HG02588 (cell line): ENCODE measurements around the gene GP1BA.

ENCODE experiments used
- ATAC-seq: cut with Tn5 transposase; IDR thresholded peaks from one replicate; pipeline ENCODE4 v1.9.1; 2021; ENCODE audit warnings: mild to moderate bottlenecking, moderate library complexity; ENCODE audit not compliant: unreplicated experiment

Gene GP1BA

DNA sequence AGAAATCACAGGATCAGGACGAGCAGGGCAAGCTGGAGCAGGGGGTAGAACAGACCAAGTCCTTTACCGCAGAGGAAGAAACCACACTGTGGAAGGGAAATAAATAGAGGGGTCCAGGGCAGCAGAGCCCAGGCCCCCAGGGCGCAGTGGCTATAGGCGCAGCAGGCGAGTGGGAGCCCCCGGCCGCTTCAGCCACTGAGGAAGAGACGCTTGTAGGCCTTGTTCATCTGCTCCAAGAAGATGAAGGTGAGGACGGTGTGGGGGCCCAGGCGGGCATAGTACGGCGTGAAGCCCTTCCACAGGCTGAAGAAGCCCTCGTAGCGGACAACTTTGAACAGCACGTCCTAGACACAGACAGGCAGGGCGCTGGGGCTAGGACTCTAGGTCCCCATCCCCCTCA lies 5.5 kb downstream of the GP1BA start:
- ATAC-seq, result no peak

DNA sequence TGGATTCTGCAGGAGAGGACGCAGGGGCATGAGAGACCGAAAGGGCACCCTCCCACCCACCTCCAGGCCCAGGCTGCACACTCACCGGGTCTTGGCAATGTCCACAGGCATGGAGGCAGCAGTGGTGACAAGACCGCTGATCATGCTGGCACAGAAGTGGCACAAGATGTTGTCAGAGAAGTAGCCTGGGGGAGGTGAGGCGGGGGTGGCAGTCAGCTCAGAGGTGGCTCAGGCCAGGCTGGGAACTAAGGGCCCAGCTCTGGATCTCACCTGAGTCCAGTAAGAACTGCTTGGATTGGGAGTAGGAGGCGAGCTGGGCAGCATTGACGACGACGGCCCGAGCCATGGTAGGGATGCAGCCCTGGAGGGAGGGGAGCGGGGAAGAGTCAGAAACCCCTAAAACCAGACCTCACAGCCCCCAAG lies 6.0 kb downstream of the GP1BA start:
- no peak for ATAC-seq

GRCh38 chr17:4938688-4939545 lies 6.8 kb downstream of the GP1BA start:
- no peak for ATAC-seq

DNA sequence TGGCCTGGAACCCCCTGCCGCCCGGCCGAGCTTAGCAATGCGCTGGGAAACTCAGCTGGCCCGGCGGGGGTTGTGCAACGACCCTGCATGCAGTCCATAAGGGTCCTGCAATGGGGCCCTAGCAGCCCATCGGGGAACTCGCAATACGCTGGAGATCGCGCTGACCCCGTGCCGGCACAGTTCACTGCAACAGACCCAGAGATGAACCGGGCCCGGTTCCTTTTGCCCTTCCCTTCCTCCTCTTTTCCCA lies 7.4 kb downstream of the GP1BA start:
- peak; percentile 14 for ATAC-seq

- peak; percentile 70 for ATAC-seq
Observed at GRCh38 chr17:4939796-4940554, 7.9 kb downstream of the GP1BA start, which contains the start of the genes RNF167 and SLC25A11. RNF167 (plus strand) TSS chr17:4940268; CDS start chr17:4940910, 642 bp downstream. SLC25A11 (minus strand) TSS chr17:4940046; CDS start chr17:4939910, 136 bp downstream.

GRCh38 chr17:4940555-4941318 lies 8.7 kb downstream of the GP1BA start:
- ATAC-seq, result peak; percentile 7

DNA sequence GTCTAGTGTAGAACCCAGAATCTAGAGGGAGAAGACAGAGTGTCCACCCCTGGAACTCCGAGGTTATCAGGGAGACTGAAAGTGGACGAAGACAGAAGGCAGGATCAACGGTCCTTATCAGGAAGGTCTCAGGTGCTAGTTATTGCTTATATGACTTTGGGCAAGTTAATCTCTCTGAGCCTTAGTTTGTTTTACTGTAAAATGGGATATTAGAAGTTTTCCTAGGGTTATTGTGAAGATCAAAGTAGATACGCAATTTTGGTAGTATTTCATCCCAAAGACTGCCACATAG lies 9.2 kb downstream of the GP1BA start:
- no peak for ATAC-seq

- no peak for ATAC-seq
Observed at GRCh38 chr17:4942760-4943508, 10.9 kb downstream of the GP1BA start.

- ATAC-seq, result no peak
Observed at GRCh38 chr17:4944163-4944553, 12.1 kb downstream of the GP1BA start.

DNA sequence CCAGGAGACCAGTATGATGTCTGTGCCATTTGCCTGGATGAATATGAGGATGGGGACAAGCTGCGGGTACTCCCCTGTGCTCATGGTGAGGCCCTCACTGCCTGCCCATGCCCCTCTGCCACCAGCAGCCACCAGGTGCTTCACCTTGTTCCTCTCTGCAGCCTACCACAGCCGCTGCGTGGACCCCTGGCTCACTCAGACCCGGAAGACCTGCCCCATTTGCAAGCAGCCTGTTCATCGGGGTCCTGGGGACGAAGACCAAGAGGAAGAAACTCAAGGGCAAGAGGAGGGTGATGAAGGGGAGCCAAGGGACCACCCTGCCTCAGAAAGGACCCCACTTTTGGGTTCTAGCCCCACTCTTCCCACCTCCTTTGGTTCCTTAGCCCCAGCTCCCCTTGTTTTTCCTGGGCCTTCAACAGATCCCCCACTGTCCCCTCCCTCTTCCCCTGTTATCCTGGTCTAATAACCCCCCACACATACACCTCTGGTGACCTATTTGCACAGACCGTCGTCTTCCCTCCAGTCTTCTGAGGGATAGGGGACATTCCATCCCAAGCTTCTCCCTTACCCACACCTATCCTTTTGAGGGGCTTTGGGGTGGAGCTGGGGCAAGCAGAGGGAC lies 12.6 kb downstream of the GP1BA start:
- no peak for ATAC-seq

DNA sequence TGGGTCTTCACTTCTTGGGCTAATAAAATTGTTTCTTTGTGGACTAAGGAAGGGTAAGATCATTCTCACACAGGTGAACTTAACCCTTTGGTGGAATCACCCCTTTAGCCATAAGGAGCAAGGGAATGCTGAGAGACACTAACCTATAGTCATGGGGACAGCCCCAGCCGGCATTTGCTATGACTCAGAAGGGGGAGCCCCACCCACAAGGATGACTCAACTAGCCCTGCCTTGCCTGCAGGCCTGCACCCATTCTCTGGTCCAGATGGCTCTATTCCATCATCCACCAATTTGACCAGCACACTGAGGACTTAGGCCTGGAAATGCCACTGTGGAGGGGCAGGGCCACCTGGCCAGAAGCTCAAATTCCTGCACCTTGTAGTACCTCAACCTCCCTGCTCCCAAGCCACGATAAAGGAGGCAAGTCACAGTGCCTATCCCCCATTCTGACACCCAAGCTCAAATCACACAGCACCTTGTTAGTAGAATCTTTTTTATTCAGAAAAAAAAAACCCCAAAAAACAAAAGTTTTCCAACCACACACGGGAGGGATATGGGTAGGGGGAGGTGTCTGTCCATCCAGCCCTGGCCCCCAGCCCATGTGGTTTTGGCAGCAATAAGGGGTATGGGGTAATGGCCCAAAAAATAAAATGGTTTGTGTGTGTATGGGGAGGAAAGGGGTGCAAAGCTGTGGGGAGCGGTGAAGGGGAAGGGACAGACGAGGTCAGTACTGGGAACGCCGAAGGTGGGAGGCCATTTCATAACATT lies 13.3 kb downstream of the GP1BA start:
- ATAC-seq, result no peak

- ATAC-seq, result no peak
Observed at GRCh38 chr17:4945944-4946280, 13.8 kb downstream of the GP1BA start.

DNA sequence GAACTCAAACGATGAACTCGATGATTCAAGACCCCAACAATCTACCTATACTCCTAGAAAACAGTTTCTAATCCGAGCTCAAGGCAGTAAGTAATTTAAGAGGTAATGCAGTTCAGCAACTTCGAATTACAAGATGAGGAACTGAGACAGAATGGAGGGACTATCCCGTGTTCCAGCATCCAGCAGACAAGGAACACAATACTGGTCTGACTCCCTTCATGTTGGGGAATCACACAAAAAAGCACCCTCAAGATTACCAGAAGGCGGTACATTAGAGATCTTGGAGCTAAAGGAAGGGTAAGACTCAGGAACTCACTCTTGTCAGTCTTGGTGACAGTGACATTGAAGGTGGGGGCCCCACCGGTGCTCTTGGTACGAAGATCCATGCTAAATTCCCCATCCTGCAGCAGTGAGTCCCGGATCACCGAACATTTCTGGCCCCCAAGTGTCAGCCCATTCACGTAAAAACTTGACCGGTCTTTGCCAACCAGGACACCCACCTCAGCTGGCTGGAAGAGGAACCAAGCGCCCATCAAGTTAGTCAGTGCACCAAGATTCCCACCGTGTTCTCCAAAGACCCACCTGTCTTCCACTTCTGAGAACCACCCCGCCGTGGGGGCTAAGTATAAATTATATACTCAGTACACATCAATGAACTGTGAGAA lies 14.4 kb downstream of the GP1BA start:
- no peak for ATAC-seq

DNA sequence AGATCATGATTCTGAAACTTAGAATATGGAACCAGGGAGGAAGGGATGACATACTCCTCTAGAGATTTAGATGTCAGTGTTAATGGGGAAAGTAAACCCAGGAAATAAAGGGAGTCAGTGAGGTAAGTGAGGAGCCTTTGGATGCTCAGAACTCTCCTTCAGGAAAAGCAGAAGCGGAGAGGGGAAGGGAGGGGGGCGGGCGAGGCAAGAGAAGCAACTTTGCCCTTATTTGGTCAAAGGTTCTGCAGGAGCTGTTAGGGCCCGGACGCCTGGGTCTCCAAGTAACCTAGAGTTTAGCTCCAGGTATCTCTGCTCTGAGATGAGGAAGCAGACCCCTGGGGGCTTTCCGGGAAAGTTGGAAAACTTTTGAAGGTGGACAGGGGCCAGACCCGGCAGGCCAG lies 14.9 kb downstream of the GP1BA start:
- ATAC-seq, result no peak

GRCh38 chr17:4947411-4948165 lies 15.5 kb downstream of the GP1BA start:
- no peak for ATAC-seq

GRCh38 chr17:4948166-4948930 lies 16.3 kb downstream of the GP1BA start, which contains the start of gene PFN1:
PFN1 (minus strand) TSS chr17:4948530; CDS start chr17:4948394, 136 bp downstream.
- no peak for ATAC-seq

DNA sequence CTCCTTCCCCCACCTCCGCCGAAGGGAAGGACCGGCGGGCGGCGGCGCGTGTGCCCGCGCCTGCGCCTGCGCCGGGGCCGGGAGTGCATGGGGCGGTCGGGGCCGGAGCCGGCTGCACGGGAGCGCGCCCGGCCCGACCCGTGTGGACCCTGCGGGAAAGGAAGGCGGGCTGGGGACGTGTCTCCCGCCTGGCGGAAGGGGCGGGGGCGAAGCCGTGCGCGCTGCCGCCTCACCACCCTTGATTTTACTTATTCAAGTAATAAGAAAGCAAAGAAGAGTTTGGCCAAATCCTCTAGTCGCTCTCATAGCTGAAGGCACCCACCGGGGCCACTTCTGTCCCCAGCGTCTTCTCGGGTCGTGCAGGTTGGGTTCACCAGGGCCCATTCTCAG lies 16.8 kb downstream of the GP1BA start:
- peak; percentile 31 for ATAC-seq
